ENCODE measurements around the gene TIMP2. TPM values are rescaled to one million over a fixed set of nuclear protein-coding genes. Genes with fewer than 3 reads are reported as not detected.

The TIMP2 gene
- total RNA-seq, 1 experiment from 2014 or later = 114 TPM

DNA sequence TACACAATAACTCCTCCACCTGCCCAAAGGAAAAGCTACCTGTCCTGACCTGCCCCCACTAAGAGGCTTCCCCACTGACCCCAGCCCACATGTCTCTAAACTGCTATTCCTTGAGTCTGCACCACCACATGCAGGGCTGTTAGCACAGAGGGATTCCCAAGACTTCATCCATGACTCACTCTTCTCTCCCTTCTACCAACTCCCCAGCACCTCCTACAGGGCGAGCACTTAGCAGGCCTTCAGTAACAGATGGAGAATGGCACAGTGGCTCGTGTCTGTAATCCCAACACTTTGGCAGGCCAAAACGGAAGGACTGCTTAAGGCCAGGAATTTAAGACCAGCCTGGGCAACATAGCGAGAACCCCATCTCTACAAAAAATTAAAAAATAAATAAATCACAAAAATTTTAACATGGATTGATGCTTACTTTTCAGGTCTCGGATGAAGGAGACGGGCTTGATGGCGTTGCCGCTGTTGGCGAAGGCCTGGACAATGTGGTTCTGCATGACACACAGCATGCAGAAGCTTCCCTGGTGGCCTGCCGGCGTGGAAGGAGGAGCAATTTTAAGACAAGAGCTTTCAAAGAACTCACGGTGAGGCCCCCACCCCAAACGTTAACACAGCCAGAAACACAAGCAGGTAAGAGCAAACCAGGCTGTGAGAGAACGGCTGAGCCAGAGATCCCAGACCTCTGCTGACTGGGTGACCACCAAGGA lies 96.6 kb downstream of the TIMP2 start:
- BruUV-seq (replicated peaks) = no TSS peak
- no peak for DNase-seq
- Histone ChIP-seq H3K27ac (no peak overlapping the region), H3K79me2 (ENCODE audit: low read depth) (no peaks in the 10 kb centered on the region), H3F3A (ENCODE audit: insufficient read depth, low read depth) (no peaks in the 10 kb centered on the region; the same call in 1 of the 2 replicates), H3K9me3 (ENCODE audit: insufficient read depth, low read depth) (no peaks in the 10 kb centered on the region), H3K9me2 (ENCODE audit: insufficient read depth) (no peaks in the 10 kb centered on the region), H3K4me3 (no peak overlapping the region), H3K4me2 (no peak overlapping the region), H2AFZ (no peak overlapping the region), H3K36me3 (ENCODE audit: low read depth) (0 out of 2 replicates have a peak, but pooled peaks cover 8% of the 10 kb centered on the region), H3K27me3 (ENCODE audit: insufficient read depth, low read depth) (no peaks in the 10 kb centered on the region), H3K4me1 (replicated peaks; ENCODE audit: insufficient read depth) (no peaks in the 10 kb centered on the region), H4K20me1 (ENCODE audit: insufficient read depth) (peaks cover 5% of the 10 kb centered on the region; the same call in 1 of the 2 replicates)
- TF ChIP-seq EZH2 (IDR thresholded peaks at IDR 0.05; ENCODE audit: low read depth) = no peak
- no peak; the same call in 1 of the 2 replicates for TF ChIP-seq CTCF (conservative IDR thresholded peaks at IDR 0.05)
- intact Hi-C loops (cut with micrococcal nuclease; ENCODE audit: unreplicated experiment) = no loop called here
- ChIA-PET CTCF (no interaction called here), POLR2A (ENCODE audit: unreplicated experiment) (no interaction called here)

GRCh38 chr17:78826836-78827509 lies 98.2 kb downstream of the TIMP2 start:
- no peak for DNase-seq
- Histone ChIP-seq H3K4me1 (replicated peaks; ENCODE audit: insufficient read depth) (no peaks in the 10 kb centered on the region), H3K9me2 (ENCODE audit: insufficient read depth) (no peaks in the 10 kb centered on the region), H3F3A (ENCODE audit: insufficient read depth, low read depth) (no peaks in the 10 kb centered on the region; the same call in 1 of the 2 replicates), H3K27ac (no peak overlapping the region), H2AFZ (no peak overlapping the region), H3K36me3 (ENCODE audit: low read depth) (0 out of 2 replicates have a peak, but pooled peaks cover 8% of the 10 kb centered on the region), H3K4me3 (no peak overlapping the region), H4K20me1 (ENCODE audit: insufficient read depth) (peaks cover 2% of the 10 kb centered on the region; the same call in 1 of the 2 replicates), H3K9me3 (ENCODE audit: insufficient read depth, low read depth) (no peaks in the 10 kb centered on the region), H3K4me2 (no peak overlapping the region), H3K27me3 (ENCODE audit: insufficient read depth, low read depth) (no peaks in the 10 kb centered on the region), H3K79me2 (ENCODE audit: low read depth) (no peaks in the 10 kb centered on the region)
- no TSS peak for BruUV-seq (replicated peaks)
- intact Hi-C loops (cut with micrococcal nuclease; ENCODE audit: unreplicated experiment) = no loop called here
- CTCF ChIA-PET = interaction anchor here (0.6 to 0.7 kb wide), 2 partner anchors 64 to 576 kb away, joined by 3 to 4 read pairs; no protein-coding TSS in a partner anchor
- TF ChIP-seq CTCF (conservative IDR thresholded peaks at IDR 0.05) (no peak), EZH2 (IDR thresholded peaks at IDR 0.05; ENCODE audit: low read depth) (no peak)
- POLR2A ChIA-PET (ENCODE audit: unreplicated experiment) = no interaction called here

GRCh38 chr17:78826421-78826820 lies 98.8 kb downstream of the TIMP2 start:
- Histone ChIP-seq H3K4me1 (replicated peaks; ENCODE audit: insufficient read depth) (no peaks in the 10 kb centered on the region), H3K27ac (no peak overlapping the region), H3K36me3 (ENCODE audit: low read depth) (0 out of 2 replicates have a peak, but pooled peaks cover 8% of the 10 kb centered on the region), H3K9me3 (ENCODE audit: insufficient read depth, low read depth) (no peaks in the 10 kb centered on the region), H3F3A (ENCODE audit: insufficient read depth, low read depth) (no peaks in the 10 kb centered on the region; the same call in 1 of the 2 replicates), H3K79me2 (ENCODE audit: low read depth) (no peaks in the 10 kb centered on the region), H3K27me3 (ENCODE audit: insufficient read depth, low read depth) (no peaks in the 10 kb centered on the region), H3K4me3 (no peak overlapping the region), H3K4me2 (no peak overlapping the region), H4K20me1 (ENCODE audit: insufficient read depth) (no peaks in the 10 kb centered on the region; the same call in 1 of the 2 replicates), H3K9me2 (ENCODE audit: insufficient read depth) (no peaks in the 10 kb centered on the region), H2AFZ (no peak overlapping the region)
- CTCF ChIA-PET = interaction anchor here (0.6 kb wide), 1 partner anchor 64 kb away, joined by 4 read pairs; no protein-coding TSS in a partner anchor
- no TSS peak for BruUV-seq (replicated peaks)
- POLR2A ChIA-PET (ENCODE audit: unreplicated experiment) = no interaction called here
- TF ChIP-seq EZH2 (IDR thresholded peaks at IDR 0.05; ENCODE audit: low read depth) (no peak), CTCF (conservative IDR thresholded peaks at IDR 0.05) (no peak)
- peak in 1 of 2 experiments; percentile 37 for DNase-seq
- intact Hi-C loops (cut with micrococcal nuclease; ENCODE audit: unreplicated experiment) = no loop called here
